Measurements from ENCODE around the gene ACTC1.

Gene ACTC1

DNA sequence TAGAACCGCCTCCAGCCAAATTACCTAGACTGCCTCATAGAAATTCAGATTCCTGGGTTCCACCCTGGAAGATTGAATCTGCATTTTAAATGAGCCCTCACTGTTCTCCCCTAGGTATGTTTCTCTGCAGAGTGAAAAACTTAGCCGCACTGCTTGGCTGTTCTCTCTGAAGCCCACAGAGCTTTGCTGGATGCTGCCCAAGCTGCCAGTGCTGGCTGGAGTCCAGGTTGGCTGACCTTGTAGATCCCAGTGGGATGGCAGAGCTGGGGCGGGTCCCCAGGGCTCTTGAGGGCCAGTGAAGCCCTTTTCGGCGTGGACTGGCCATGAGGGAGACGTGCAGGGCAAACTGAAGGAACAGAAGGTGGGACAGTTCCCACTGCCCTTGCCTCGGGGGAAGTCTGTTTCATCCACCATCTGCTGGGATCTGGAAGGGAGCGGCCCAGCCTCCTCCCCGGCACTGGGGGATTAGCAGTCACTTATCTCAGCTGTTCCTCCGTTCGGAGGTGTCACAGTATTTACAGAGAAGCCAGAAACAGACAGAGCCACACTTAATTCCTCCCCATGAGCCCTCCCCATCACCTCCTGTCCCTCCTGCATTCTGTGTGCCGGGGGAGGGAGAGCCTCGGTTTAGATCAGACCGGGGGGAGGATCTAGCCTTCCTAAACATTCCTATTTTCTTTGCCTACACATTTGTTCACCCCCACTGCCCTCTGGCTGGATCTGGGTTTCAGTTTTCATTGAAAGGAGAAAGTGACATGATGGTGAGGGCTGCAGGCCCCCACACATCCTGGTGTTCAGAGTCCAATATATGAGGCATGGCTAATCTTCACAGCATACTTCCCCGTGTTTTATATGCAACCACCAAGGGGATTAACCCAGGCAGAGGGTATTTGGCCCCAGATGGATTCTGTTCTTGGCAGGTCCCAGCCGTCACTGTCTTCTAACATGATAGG lies 4.1 kb upstream of the ACTC1 start:
- no peak for DNase-seq (ENCODE audit: low read depth, low spot score)

DNA sequence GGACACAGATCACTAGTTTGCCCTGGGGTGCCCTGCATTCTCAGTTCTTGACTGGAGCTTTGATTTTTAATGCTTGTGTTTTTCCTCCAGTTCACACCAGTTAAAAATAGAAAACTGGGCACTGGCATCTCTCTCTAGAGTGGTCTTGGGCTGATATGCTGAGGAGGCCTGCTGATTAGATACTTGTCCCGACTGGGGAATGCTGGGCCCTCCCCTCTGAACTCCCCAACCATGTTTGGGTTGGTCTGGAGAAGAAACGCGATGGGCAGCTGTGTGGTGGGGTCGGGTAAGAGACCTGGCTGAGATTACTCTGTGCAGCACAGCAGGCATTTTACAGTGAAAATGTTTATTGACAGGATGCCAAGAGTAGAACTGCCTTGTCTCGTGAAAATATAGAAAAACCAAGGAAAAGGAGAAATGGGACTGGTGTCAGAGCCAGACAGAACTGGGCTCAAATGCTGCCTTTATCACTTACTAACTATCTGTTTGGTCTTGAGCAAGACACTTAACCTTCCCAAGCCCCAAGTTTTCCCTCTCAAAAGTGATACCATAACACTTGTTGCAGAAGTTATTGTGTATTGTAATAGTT lies 1.6 kb upstream of the ACTC1 start:
- no peak for DNase-seq (ENCODE audit: low read depth, low spot score)

DNA sequence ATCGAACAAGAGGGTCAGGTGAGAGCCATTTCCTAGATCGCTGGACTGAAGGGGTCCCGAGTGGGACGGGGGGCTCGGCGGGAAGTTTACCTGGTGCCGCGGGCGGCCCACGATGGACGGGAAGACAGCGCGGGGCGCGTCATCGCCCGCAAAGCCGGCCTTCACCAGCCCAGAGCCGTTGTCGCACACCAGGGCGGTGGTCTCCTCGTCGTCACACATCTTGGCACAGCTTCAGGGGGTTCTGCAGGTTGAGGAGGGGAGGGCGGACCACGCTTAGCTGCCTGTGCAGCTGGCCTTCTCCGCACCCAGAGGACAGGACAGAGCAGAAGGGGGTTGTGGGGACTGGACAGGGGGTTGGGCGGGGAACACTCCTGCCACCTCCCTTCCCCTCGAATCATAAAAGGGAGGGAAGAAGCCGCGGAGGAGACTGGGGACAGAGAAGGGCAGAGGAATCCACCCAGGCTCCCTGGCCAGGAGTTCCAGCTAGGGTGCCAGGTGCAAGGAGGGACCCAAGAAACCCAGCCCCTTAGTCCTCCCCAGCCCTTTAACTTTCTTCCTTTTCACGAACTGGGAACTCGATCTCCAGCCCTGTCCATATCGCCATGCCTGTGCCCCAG lies 651 bp downstream of the ACTC1 start:
- DNase-seq (ENCODE audit: low read depth, low spot score) = no peak

DNA sequence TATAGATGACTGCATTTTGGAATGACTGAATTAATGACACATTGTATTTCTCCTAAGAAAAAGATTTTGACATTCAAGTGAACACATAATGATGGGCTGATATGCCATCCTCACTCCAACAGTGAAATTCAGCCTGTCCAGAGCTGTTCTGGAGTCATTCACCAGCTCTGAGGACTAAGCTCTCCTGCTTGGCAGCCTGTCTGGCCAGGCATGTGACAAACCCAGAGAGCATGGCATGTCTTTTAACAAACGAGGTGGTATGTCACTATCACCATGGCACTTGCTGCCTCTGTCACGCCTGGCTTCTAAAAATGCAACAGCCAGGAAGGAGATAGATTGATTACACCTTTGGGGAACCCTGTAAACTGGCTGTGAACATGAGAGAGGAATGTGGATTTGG lies 1.4 kb downstream of the ACTC1 start:
- no peak for DNase-seq (ENCODE audit: low read depth, low spot score)

DNA sequence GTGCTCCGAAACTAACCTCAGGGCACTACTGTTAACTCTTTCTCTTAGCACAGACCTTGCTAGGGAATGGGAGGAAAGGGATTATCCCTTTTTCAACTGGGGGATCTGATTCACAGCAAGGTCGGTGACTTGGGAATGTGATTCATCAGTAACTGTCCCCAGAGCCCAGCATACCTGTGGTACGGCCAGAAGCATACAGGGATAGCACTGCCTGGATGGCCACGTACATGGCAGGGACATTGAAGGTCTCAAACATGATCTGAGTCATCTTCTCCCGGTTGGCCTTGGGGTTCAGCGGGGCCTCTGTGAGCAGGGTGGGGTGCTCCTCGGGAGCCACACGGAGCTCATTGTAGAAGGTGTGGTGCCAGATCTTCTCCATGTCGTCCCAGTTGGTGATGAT lies 2.3 kb downstream of the ACTC1 start:
- DNase-seq (ENCODE audit: low read depth, low spot score) = no peak

DNA sequence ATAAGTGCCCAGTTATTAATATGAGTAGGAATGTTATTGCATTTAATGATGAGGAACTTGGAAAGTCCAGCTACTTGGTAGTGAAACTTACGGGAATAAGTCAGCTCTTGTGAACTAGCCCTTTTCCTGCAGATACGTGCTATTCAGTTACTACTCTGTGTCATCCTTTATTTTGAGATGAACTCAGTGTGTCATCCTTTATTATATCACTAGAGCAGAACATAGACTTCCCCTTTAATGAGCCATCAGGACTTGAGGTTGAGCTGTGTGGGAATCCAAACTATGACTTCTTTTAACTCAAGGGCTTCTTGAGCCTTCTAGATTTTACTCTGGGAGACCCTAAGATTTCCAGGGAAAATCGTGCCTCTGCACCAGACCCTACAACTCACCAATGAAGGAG lies 3.6 kb downstream of the ACTC1 start:
- no peak for DNase-seq (ENCODE audit: low read depth, low spot score)

DNA sequence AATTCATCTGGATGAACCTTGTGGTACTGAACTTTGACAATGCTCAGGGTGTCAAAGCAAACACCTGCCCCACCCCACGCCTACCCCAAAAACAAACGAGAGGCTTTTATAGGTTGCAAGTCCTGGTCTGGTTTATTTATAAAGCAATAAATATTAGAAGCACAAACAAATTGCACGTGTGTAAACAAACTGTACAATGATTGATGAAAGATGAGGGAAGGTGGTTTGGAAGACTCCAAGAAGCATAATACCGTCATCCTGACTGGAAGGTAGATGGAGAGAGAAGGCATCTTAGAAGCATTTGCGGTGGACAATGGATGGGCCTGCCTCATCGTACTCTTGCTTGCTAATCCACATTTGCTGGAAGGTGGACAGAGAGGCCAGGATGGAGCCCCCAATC lies 5.2 kb downstream of the ACTC1 start:
- DNase-seq (ENCODE audit: low read depth, low spot score) = no peak

DNA sequence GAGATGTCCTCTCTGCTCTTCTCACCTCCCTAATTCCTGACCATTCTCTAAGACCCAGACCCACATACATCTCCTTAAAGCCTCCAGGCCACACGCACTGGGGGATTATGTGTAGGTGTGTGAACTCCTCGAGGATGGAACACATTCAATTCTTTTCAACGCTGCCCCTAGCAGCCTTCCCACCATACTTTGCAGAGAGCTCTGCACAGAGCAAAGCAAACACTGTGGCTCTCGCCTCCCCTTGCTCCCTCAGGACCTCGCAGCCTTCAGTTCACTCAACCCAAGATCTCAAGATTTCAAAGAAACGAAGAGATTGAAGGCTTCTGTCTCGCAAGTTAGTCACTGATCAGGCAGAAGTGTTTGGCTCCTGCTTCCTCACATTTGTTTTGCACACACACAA lies 6.0 kb downstream of the ACTC1 start:
- DNase-seq (ENCODE audit: low read depth, low spot score) = no peak

DNA sequence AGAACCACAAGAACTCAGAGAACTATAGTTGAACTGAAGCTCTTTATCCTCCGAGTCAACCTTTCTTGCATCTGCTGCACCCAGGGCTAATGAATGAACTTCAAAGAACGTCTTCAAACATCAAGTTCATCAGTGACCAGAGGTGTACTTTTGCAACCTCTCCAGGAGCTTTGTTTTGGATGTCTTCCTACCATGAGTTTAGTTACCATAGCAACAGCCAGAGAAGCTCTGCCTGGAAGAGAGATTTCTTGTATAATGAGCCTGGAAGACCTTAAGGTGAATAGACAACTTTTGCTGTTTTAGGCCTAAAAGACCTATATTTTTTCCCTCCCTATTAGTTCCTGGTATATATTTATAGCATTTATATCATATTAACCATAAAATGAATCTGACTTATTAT lies 9.1 kb downstream of the ACTC1 start:
- no peak for DNase-seq (ENCODE audit: low read depth, low spot score)

DNA sequence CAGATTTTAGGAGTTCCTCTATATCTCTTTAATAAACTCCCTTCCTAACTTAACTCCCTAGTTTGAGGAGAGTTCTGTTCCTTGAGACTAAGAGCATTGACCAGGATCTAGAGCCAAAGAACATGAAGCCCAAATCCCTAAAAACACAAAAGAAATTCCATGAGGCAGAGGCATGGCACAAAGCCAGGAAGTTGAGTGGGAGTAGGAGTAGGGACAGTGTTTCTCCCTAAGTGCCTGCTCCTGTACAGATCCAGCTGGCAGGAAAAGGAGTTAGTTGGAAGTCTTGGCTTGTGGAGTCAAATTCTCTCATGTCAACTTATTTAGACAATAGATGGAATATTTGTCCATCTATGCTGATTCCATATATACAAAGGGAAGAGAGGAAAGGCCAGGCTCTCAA lies 11.4 kb downstream of the ACTC1 start:
- no peak for DNase-seq (ENCODE audit: low read depth, low spot score)

DNA sequence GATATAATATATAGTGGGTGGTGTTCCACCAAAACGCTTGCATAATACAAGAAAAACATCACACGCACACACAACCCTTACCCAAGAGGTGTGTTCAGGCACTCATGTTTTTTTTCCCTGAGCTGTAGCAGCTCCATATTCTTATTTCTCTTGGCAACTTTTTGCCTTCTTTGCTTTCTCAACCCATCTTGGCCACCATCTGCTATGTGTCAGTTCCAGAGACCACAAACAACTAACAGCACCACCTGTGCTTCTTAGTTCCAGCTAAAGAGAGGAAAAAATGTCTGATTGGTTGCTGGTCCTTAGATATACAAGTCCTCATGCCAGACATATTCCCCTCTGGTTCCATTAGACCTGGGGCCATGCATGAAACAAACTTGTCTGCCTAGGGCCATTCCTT lies 11.9 kb downstream of the ACTC1 start:
- no peak for DNase-seq (ENCODE audit: low read depth, low spot score)

DNA sequence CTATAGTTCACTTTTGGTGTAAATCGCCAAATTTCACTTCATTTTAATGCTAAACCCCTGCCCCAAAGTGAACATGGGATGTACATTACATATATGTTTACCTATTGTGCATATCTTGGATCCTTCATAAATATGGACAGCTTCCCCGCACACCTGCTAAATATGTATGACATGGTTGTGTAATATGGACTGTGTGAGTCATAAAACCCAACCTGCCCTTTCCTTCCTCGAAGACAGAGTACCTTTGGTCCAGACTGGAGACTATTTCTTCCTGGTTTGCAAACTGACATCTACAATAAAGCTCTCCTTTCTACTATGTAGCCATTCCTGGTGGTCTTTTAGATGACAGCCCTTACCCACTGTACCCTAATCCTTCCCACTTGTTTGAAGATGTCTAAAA lies 12.4 kb downstream of the ACTC1 start:
- DNase-seq (ENCODE audit: low read depth, low spot score) = no peak

DNA sequence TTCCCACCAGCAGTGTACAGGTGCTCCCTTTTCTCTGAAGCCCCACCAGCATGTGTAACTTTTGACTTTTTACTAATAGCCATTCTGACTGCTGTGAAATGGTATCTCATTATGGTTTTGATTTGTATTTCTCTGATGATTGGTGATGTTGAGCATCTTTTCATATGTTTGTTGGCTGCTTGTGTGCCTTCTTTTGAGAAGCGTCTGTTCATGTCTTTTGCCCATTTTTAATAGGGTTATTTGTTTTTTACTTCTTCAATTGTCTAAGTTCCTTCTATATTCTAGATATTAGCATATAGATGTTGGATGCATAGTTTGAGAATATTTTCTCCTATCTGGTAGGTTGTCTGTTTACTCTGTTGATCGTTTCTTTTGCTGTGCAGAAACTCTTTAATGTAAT lies 14.6 kb downstream of the ACTC1 start:
- no peak for DNase-seq (ENCODE audit: low read depth, low spot score)

DNA sequence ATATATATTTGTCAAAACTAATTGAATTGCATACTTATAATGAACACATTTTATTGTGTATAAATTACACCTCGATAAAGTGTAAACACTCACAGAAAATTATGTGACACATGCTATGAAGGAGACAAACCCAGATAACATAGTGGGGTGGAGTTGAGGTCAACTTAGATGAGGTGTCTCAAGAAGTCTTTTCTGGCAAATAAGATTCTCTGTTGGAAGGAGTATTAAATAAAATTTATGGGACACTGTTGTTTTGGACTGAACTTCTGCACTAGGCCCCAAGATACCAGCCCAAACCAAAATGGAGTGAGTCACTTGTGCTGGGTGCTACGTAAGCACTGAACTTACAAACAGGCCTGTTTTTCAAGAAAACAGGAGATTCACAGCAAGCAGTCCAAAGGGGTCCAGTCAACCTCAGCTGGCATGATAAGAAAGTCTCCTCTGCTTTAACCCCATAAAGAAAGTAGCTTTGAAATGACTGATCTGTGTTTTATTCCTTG lies 18.7 kb downstream of the ACTC1 start:
- DNase-seq (ENCODE audit: low read depth, low spot score) = no peak

DNA sequence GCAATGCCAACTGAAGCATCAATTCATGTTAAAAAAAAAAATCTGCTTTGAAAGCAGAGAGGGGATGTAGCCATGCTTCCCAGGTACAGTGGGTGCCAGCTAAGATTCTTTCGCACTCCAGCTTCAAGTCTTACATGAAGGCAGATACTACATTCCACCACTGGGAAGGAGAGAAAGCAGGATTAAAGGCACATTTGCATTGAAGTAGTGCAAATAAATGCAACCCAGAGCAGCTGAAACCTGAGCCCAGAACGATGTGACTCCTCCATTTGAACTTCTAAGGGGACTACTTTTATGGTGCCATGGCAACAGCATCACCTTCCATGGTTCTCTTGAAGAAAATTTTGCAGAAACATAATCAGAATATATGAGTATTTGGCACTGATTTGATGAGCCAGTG lies 21.4 kb downstream of the ACTC1 start:
- no peak for DNase-seq (ENCODE audit: low read depth, low spot score)

DNA sequence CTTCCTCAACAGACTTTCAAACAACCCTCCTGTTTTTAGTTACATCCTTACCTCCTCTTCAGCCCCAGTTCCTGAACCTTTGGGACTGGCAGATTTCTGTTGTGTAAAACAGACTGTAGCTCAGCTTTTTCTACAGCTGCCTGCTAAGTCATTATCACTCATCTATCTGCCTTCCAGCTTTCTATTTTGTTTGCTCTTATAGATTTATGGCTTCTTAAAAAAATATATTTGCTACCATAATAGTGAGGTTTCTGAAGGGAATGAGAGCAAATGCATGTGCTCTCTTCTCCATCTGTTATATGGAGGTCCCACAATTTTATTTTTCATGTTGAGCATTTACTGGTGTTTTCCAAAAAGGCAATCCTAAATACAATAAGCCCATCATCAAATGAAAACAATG lies 22.3 kb downstream of the ACTC1 start:
- DNase-seq (ENCODE audit: low read depth, low spot score) = no peak

DNA sequence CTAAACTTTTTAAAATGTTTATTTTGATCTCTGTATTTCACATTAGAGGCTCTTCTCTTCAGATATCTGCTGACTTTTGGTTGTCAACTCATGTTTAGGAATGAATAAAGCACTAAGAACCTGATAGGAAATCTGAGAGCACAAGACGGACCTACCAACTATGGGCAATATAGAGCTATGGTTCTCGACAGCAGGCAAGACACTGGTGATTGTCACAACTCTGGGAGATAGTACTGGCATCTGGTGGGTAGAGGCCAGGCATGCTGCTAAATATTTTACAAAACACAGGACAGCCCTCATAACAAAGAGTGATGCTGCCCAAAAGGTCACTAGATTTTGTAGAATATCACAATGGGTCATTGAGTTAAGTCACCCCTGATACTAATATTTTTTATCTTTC lies 23.0 kb downstream of the ACTC1 start:
- DNase-seq (ENCODE audit: low read depth, low spot score) = no peak

DNA sequence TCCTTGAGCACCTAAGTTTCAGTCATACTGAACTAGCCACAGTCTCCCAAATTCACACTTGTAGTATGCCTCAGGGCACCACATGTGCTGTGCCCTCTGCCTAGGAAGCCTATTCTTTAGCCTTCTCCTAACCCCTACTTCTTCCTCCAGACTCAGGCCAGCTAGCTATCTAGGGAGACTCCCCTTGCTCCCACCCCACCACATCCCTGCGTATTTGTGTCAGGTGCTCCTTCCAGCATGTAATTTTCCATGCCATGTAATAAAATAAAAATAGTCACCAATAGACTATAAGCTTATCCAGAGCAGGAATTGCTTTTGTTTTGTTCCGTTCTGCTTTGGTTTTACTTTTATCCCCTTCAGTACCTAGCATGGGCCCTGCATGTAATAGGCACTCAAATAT lies 25.6 kb downstream of the ACTC1 start:
- no peak for DNase-seq (ENCODE audit: low read depth, low spot score)

DNA sequence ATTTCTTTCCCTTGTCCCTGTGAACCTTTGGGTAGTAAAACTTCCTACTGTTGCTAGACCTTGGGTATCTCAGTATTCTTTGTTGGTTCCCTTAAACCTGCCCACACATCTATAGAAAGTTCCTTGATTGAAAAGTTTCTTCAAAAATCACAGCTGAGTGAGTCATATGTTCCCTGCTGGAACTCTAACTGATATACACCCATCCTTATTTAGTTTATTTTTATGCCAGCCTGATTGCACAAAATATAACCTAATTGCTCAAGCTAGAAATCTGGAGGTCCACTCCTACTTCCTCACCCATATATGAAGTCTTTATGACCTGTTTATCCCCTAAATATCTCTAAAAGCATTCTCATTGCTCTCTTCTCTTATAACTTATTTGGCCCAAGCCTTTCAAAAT lies 26.8 kb downstream of the ACTC1 start:
- DNase-seq (ENCODE audit: low read depth, low spot score) = no peak

DNA sequence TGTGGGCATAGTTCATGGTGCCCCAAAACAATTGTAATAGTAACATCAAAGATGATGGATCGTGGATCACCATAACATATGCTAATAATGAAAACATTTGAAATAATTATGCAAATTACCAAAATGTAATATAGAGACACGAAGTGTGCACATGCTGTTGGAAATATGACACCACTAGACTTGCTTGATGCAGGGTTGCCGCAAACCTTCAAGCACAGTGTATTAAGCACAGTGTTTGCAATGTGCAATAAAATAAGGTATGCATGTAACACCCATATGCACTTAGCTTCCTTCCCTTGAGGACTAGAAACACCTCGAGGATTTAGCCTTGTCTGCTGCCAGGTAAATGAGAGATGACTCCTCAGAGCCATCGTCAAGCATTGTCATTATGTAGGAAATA lies 29.6 kb downstream of the ACTC1 start:
- no peak for DNase-seq (ENCODE audit: low read depth, low spot score)

DNA sequence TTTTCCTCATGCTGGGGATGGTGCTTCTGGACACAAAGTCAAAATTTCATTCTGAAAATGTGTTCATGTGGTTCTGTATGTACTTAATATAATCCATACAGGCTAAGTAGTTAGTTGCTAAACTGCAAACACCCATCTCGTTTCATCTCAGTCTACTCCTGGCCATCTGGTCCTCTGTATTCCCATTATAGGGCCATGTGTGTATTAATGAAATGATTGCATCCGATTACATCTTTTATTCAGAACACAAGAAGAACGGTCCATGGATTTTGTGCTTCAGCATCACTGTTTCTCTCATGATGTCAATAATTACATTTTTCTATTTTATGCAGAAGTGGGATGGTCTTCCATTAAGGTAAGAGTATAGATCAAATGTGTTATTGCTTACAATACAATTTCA lies 34.4 kb downstream of the ACTC1 start:
- DNase-seq (ENCODE audit: low read depth, low spot score) = no peak

DNA sequence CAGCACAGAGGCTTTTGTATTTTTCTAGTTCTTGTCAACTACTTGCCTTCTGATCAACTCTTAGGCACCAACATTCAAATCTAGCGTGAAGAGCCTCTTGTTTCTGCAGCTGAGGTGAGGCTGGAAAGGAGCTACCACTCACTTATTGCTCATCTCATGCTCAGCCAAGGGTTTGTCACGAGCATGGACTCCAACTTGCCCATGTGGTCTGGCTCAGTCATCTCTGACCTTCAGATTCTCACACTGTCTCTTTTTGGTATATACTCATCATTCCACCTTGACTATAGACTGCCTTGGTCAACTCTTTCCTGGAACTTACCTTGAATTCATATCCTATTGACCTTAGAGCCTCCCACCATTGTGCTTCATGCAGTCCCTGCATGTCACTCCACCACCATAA lies 35.4 kb downstream of the ACTC1 start:
- no peak for DNase-seq (ENCODE audit: low read depth, low spot score)

DNA sequence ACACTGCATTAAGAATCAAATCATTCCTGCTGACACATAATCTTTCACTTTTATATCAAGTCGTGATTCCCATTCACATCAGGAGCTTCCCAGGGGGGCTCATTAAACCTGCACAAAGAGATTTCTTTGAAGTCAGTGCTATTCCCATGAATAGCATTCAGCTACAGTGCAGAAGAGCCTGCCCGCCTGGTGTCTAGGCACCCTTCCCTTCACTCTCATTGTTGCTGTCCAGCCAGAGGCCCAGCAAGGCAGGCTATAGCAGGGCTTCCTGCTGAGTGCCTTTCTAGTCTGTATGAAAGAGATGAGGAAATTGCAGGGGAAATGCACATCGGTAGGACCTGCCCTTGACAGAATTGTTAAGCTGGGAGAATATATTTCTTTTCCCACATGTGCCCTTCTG lies 36.0 kb downstream of the ACTC1 start:
- no peak for DNase-seq (ENCODE audit: low read depth, low spot score)
